BE2C (cell line): ENCODE results near the gene CPVL.

ENCODE experiments used
- DNase-seq: peaks from one replicate; pipeline ENCODE4 v3.0.0-alpha.2; 2020
- H3K27me3 ChIP-seq: fragments of 250-450 bp; sonication (Bioruptor Pico); 2 replicates; pipeline ENCODE4 v1.5.1; 2020; ENCODE audit warnings: mild to moderate bottlenecking
- H3K36me3 ChIP-seq: fragments of 250-450 bp; sonication (Bioruptor Pico); 2 replicates; pipeline ENCODE4 v1.5.1; 2020; ENCODE audit warnings: mild to moderate bottlenecking
- H3K4me1 ChIP-seq: fragments of 250-450 bp; sonication (Bioruptor Pico); 2 replicates; pipeline ENCODE4 v1.5.1; 2020
- H3K4me3 ChIP-seq: 2 replicates; pipeline ENCODE4 v1.5.1; 2011; ENCODE audit warnings: low read depth, low read length
- H3K9me3 ChIP-seq: fragments of 250-450 bp; sonication (Bioruptor Pico); 2 replicates; pipeline ENCODE4 v1.5.1; 2020
- CTCF ChIP-seq: IDR thresholded peaks from 2 replicates; pipeline ENCODE4 v1.5.1; 2012; ENCODE audit warnings: mild to moderate bottlenecking, low read depth, low read length

The CPVL gene

GRCh38 chr7:29132980-29133379 lies 13.4 kb downstream of the CPVL start:
- Histone ChIP-seq H3K4me1 (no peaks in the 10 kb centered on the region), H3K4me3 (no peak overlapping the region), H3K27me3 (no peaks in the 10 kb centered on the region), H3K36me3 (no peaks in the 10 kb centered on the region), H3K9me3 (no peaks in the 10 kb centered on the region)
- no peak for TF ChIP-seq CTCF
- DNase-seq, result no peak

DNA sequence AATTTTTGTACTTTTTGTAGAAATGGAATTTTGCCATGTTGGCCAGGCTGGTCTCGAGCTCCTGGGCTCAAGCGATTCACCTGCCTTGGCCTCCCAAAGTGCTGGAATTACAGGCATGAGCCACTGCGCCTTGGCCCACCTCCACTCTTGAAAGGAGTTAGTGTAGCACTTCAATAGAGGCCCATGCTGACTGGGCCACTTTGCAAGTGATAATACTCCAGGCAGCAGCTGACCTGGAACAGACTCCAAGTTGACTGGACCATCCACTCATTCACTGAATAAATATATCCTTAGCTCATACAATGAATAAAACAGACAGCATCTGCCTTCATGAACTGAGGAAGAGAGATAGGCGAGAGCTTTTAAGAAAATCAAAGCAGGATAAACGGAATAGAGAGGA lies 14.7 kb downstream of the CPVL start:
- no peak for DNase-seq
- Histone ChIP-seq H3K4me3 (no peak overlapping the region), H3K36me3 (no peaks in the 10 kb centered on the region), H3K4me1 (no peaks in the 10 kb centered on the region), H3K9me3 (no peaks in the 10 kb centered on the region), H3K27me3 (no peaks in the 10 kb centered on the region)
- no peak for TF ChIP-seq CTCF

- no peaks in the 10 kb centered on the region for H3K36me3 ChIP-seq
- no peaks in the 10 kb centered on the region for H3K27me3 ChIP-seq
- TF ChIP-seq CTCF, result no peak
- no peaks in the 10 kb centered on the region for H3K4me1 ChIP-seq
- no peaks in the 10 kb centered on the region for H3K9me3 ChIP-seq
- no peak overlapping the region for H3K4me3 ChIP-seq
- DNase-seq, result no peak
Measured at GRCh38 chr7:29130096-29130495, 16.2 kb downstream of the CPVL start.

- Histone ChIP-seq H3K9me3 (no peaks in the 10 kb centered on the region), H3K4me3 (no peak overlapping the region), H3K27me3 (no peaks in the 10 kb centered on the region), H3K4me1 (no peaks in the 10 kb centered on the region), H3K36me3 (no peaks in the 10 kb centered on the region)
- DNase-seq, result no peak
- TF ChIP-seq CTCF, result no peak
Measured at GRCh38 chr7:29127527-29127926, 18.8 kb downstream of the CPVL start.

DNA sequence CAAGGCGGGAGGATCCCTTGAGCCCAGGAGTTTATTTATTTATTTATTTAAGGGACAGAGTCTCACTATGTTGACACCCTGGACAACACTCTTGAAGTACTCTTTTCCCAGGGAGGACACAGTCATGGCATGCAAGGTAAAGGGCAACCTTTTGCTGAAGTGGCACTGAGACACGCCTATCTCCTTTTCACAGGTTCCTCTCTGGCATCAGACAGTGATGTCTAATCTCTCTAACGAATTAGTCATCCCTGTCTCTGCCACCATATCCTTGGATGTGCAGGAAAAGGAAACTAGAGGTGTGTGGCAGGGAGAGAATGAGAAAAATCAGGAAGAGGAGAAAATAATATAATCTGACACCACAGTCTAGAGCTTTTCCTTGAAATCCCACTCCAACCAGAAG lies 19.5 kb downstream of the CPVL start:
- no peak for TF ChIP-seq CTCF
- no peaks in the 10 kb centered on the region for H3K4me1 ChIP-seq
- H3K36me3 ChIP-seq, result no peaks in the 10 kb centered on the region
- no peak overlapping the region for H3K4me3 ChIP-seq
- H3K9me3 ChIP-seq, result no peaks in the 10 kb centered on the region
- no peak for DNase-seq
- H3K27me3 ChIP-seq, result no peaks in the 10 kb centered on the region

GRCh38 chr7:29123626-29124190 lies 22.6 kb downstream of the CPVL start:
- no peak for TF ChIP-seq CTCF
- Histone ChIP-seq H3K4me3 (no peak overlapping the region), H3K9me3 (no peaks in the 10 kb centered on the region), H3K36me3 (no peaks in the 10 kb centered on the region), H3K27me3 (no peaks in the 10 kb centered on the region), H3K4me1 (no peaks in the 10 kb centered on the region)
- no peak for DNase-seq
